HepG2 (cell line): ENCODE data around the gene RABEP2. TPM values are rescaled to one million over a fixed set of nuclear protein-coding genes. Genes with fewer than 3 reads are reported as not detected.

ENCODE experiments used
- HCFC1 ChIP-seq: fragments of 150-350 bp; IDR thresholded peaks from 2 replicates; pipeline ENCODE4 v1.6.1; 2014; ENCODE audit warnings: low read depth, low read length
- KDM1A ChIP-seq: IDR thresholded peaks from 2 replicates; pipeline ENCODE4 v1.6.1; 2016; ENCODE audit warnings: missing compliant biosample characterization
- NAIF1 ChIP-seq: sonication (generic); formaldehyde crosslinking; IDR thresholded peaks from 2 replicates; pipeline ENCODE4 v1.5.0; 2020; ENCODE audit warnings: mild to moderate bottlenecking, missing genetic modification reagents, borderline replicate concordance
- RBM22 ChIP-seq: fragments of 200-400 bp; formaldehyde crosslinking; optimal IDR thresholded peaks from 2 replicates; pipeline ENCODE3; 2017; ENCODE audit warnings: mild to moderate bottlenecking, low read length, moderate library complexity
- SIN3A ChIP-seq: IDR thresholded peaks from 2 replicates; pipeline ENCODE4 v1.6.1; 2011; ENCODE audit warnings: low read depth, mild to moderate bottlenecking, control low read depth, low read length, borderline replicate concordance
- ZBTB3 ChIP-seq: sonication (generic); formaldehyde crosslinking; IDR thresholded peaks from 2 replicates; pipeline ENCODE4 v1.4.0; 2020; ENCODE audit warnings: low read depth, mild to moderate bottlenecking, moderate library complexity, missing genetic modification reagents, borderline replicate concordance
- ZFYVE20 ChIP-seq: sonication (generic); formaldehyde crosslinking; IDR thresholded peaks from 2 replicates; pipeline ENCODE4 v1.8.0; 2023; ENCODE audit warnings: low read depth, mild to moderate bottlenecking, moderate library complexity, missing genetic modification reagents, borderline replicate concordance
- ZNF12 ChIP-seq: sonication (generic); formaldehyde crosslinking; IDR thresholded peaks from 2 replicates; pipeline ENCODE4 v1.5.0; 2020; ENCODE audit warnings: missing genetic modification reagents
- ZNF260 ChIP-seq: sonication (generic); formaldehyde crosslinking; IDR thresholded peaks from 2 replicates; pipeline ENCODE4 v1.4.0; 2020; ENCODE audit warnings: missing genetic modification reagents, low read depth, mild to moderate bottlenecking, borderline replicate concordance
- ZNF317 ChIP-seq: sonication (generic); formaldehyde crosslinking; IDR thresholded peaks from 2 replicates; pipeline ENCODE4 v1.5.0; 2020; ENCODE audit warnings: mild to moderate bottlenecking, missing genetic modification reagents
- ZNF350 ChIP-seq: sonication (generic); formaldehyde crosslinking; IDR thresholded peaks from 2 replicates; pipeline ENCODE4 v1.4.0; 2020; ENCODE audit warnings: mild to moderate bottlenecking, low read depth, missing genetic modification reagents, borderline replicate concordance
- ZNF564 ChIP-seq: sonication (generic); formaldehyde crosslinking; IDR thresholded peaks from 2 replicates; pipeline ENCODE4 v1.8.1; 2023; ENCODE audit warnings: mild to moderate bottlenecking, missing genetic modification reagents
- ZNF570 ChIP-seq: sonication (generic); formaldehyde crosslinking; IDR thresholded peaks from 2 replicates; pipeline ENCODE4 v1.4.0; 2020; ENCODE audit warnings: mild to moderate bottlenecking, missing genetic modification reagents, borderline replicate concordance
- ZNF652 ChIP-seq: IDR thresholded peaks from 2 replicates; pipeline ENCODE4 v1.6.1; 2016; ENCODE audit warnings: low read depth, borderline replicate concordance
- ZNF713 ChIP-seq: sonication (generic); formaldehyde crosslinking; IDR thresholded peaks from 2 replicates; pipeline ENCODE4 v1.4.0; 2020; ENCODE audit warnings: mild to moderate bottlenecking, missing genetic modification reagents
- ZNF766 ChIP-seq: sonication (generic); formaldehyde crosslinking; IDR thresholded peaks from 2 replicates; pipeline ENCODE4 v1.5.0; 2020; ENCODE audit warnings: missing genetic modification reagents, borderline replicate concordance
- ZNF816 ChIP-seq: sonication (generic); formaldehyde crosslinking; IDR thresholded peaks from 2 replicates; pipeline ENCODE4 v1.8.0; 2022; ENCODE audit warnings: missing genetic modification reagents, mild to moderate bottlenecking, borderline replicate concordance
- polyA plus RNA-seq, 8 experiments: library from polyadenylated mRNA; depleted of rRNA in 3 of 8; stranded (reverse) in 7 of 8; unstranded in 1 of 8; fragments of >200 nt; fragmentation: Illumina TruSeq in 4 of 8; extraction: Trizol in 4 of 8; gene quantifications; 2 replicates each; pipeline versions ENCODE4 v1.2.1 to v1.2.3, GENCODE V29; 2011 to 2016; ENCODE audit warnings: low read depth in 4 of 8, missing spikeins in 1 of 8, mixed read lengths in 1 of 8; ENCODE audit not compliant: insufficient read depth in 1 of 8
- total RNA-seq, 5 experiments: library from RNA; depleted of rRNA; stranded (reverse); fragments of >200 nt; fragmentation: Illumina TruSeq; extraction: Trizol; gene quantifications; 2 replicates each; pipeline ENCODE4 v1.2.3, GENCODE V29; 2016; ENCODE audit warnings: low read depth in 1 of 5
- TF ChIP-seq, protein P1 (sequence below): sonication (generic); formaldehyde crosslinking; IDR thresholded peaks from 2 replicates; pipeline ENCODE4 v1.4.0; 2020; ENCODE audit warnings: missing genetic modification reagents, borderline replicate concordance
- TF ChIP-seq, protein P2 (sequence below): sonication (generic); formaldehyde crosslinking; IDR thresholded peaks from 2 replicates; pipeline ENCODE4 v1.4.0; 2020; ENCODE audit warnings: missing genetic modification reagents, mild to moderate bottlenecking, borderline replicate concordance
- TF ChIP-seq, protein P3 (sequence below): IDR thresholded peaks from 2 replicates; pipeline ENCODE4 v1.6.1; 2016; ENCODE audit warnings: missing genetic modification reagents, missing compliant biosample characterization
- TF ChIP-seq, protein P4 (sequence below): sonication (generic); formaldehyde crosslinking; IDR thresholded peaks from 2 replicates; pipeline ENCODE4 v1.4.0; 2020; ENCODE audit warnings: missing genetic modification reagents, low read depth, mild to moderate bottlenecking, borderline replicate concordance

The RABEP2 gene
- total and polyA plus RNA-seq, 2 of the 13 experiments (the other 11 are each of a cell fraction or from before 2014, with no cell fraction given) = 10.8 to 18.4 TPM

DNA sequence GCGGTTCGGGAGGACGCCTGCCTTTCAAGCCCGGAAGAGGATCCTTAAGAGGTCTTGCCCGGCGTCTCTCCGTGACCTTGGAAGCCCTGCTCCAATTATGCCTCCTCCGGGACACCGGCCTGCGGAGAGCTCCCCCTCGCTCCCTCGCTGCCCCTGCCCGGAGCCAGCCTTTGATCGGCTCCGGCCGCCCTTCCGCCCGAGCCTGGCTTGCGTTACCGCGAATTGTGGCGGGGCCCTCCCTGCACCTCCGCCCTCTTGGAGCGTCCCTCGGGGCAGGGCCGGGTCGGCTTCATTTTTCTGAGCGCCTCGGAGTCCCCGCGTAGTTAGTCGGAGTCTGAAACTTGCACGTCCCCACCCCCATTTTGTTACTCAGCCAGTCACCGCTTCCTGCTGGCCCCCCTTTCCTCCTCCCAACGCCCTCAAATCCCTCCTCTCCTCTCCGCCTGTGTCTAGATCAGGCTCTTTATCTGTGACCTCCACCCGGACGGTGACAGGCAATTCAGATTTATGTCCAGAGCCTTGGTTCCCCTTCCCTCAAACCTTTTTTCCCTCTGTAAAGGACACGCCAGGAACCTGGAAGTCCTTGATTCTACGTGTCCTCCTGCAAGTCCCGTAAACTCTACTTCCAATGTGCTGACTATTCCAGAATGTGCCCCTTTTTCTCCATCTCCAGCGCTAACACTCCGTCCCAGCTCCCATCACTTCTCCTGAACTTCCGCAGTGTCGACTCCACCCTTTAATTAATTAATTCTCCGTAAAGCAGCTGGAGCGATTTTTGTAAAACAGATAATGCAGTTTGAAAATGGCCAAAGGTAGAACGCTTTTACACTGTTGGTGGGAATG lies 569 bp upstream of the RABEP2 start (continued):
- TF ChIP-seq, protein P1, sequence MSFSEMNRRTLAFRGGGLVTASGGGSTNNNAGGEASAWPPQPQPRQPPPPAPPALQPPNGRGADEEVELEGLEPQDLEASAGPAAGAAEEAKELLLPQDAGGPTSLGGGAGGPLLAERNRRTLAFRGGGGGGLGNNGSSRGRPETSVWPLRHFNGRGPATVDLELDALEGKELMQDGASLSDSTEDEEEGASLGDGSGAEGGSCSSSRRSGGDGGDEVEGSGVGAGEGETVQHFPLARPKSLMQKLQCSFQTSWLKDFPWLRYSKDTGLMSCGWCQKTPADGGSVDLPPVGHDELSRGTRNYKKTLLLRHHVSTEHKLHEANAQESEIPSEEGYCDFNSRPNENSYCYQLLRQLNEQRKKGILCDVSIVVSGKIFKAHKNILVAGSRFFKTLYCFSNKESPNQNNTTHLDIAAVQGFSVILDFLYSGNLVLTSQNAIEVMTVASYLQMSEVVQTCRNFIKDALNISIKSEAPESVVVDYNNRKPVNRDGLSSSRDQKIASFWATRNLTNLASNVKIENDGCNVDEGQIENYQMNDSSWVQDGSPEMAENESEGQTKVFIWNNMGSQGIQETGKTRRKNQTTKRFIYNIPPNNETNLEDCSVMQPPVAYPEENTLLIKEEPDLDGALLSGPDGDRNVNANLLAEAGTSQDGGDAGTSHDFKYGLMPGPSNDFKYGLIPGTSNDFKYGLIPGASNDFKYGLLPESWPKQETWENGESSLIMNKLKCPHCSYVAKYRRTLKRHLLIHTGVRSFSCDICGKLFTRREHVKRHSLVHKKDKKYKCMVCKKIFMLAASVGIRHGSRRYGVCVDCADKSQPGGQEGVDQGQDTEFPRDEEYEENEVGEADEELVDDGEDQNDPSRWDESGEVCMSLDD = no peak
- TF ChIP-seq ZNF570 (CRISPR knock-in tag) (no peak), ZNF816 (CRISPR knock-in tag) (peak; percentile 62; the same call in 1 of the 2 replicates), RBM22 (no peak), ZNF12 (CRISPR knock-in tag) (no peak), NAIF1 (CRISPR knock-in tag) (peak; percentile 41; the same call in 1 of the 2 replicates), ZNF766 (CRISPR knock-in tag) (no peak), ZNF564 (CRISPR knock-in tag) (no peak; the same call in 1 of the 2 replicates), SIN3A (peak; percentile 18; the same call in 1 of the 2 replicates), HCFC1 (no peak), ZBTB3 (CRISPR knock-in tag) (no peak), ZNF260 (CRISPR knock-in tag) (no peak), ZNF652 (CRISPR knock-in tag) (no peak), ZFYVE20 (CRISPR knock-in tag) (no peak), ZNF350 (CRISPR knock-in tag) (peak; percentile 75), ZNF317 (peak; percentile 68; the same call in 1 of the 2 replicates), ZNF713 (CRISPR knock-in tag) (0 out of 2 replicates have a peak, but pooled peaks have one; percentile 46), KDM1A (no peak)
- TF ChIP-seq, protein P2, sequence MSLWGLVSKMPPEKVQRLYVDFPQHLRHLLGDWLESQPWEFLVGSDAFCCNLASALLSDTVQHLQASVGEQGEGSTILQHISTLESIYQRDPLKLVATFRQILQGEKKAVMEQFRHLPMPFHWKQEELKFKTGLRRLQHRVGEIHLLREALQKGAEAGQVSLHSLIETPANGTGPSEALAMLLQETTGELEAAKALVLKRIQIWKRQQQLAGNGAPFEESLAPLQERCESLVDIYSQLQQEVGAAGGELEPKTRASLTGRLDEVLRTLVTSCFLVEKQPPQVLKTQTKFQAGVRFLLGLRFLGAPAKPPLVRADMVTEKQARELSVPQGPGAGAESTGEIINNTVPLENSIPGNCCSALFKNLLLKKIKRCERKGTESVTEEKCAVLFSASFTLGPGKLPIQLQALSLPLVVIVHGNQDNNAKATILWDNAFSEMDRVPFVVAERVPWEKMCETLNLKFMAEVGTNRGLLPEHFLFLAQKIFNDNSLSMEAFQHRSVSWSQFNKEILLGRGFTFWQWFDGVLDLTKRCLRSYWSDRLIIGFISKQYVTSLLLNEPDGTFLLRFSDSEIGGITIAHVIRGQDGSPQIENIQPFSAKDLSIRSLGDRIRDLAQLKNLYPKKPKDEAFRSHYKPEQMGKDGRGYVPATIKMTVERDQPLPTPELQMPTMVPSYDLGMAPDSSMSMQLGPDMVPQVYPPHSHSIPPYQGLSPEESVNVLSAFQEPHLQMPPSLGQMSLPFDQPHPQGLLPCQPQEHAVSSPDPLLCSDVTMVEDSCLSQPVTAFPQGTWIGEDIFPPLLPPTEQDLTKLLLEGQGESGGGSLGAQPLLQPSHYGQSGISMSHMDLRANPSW = peak; percentile 78; the same call in 1 of the 2 replicates
- TF ChIP-seq, protein P3, sequence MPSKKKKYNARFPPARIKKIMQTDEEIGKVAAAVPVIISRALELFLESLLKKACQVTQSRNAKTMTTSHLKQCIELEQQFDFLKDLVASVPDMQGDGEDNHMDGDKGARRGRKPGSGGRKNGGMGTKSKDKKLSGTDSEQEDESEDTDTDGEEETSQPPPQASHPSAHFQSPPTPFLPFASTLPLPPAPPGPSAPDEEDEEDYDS (CRISPR knock-in tag) = peak; percentile 61
- TF ChIP-seq, protein P4, sequence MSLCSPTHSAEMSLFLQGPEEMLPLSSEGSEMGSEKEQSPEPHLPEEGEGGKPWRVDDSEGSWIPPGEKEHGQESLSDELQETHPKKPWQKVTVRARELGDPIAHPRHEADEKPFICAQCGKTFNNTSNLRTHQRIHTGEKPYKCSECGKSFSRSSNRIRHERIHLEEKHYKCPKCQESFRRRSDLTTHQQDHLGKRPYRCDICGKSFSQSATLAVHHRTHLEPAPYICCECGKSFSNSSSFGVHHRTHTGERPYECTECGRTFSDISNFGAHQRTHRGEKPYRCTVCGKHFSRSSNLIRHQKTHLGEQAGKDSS (CRISPR knock-in tag) = no peak; the same call in 1 of the 2 replicates
